HCT116 (cell line): ENCODE measurements around the gene ARHGEF40. TPM values are rescaled to one million over a fixed set of nuclear protein-coding genes. Genes with fewer than 3 reads are reported as not detected.
A peak's percentile ranks its signal among the peaks of the same experiment; 100 is the strongest.

Experiments used
- ATAC-seq: fragments of 200-7000 bp; cut with Tn5 transposase; 2 replicates; pipeline ENCODE4 v1.9.1; 2020; ENCODE audit warnings: mild to moderate bottlenecking, moderate library complexity
- BruUV-seq: library from RNA; stranded (reverse); fragments of 400-500 nt; replicated peaks from 2 replicates; lab custom pipeline; 2021; lab: Mats Ljungman, UMichigan
- CTCF ChIA-PET: fragments of 300-600 bp; sonication (Branson Sonifier 250); formaldehyde crosslinking; loops from one replicate; lab custom pipeline; 2021; ENCODE audit warnings: antibody characterized with exemption; lab: Charles Lee
- POLR2A ChIA-PET: fragments of 300-600, 350-600 bp; sonication (Branson Sonifier 250); formaldehyde crosslinking; loops from one replicate; lab custom pipeline; 2021; ENCODE audit warnings: antibody characterized with exemption; lab: Charles Lee
- RAD21 ChIA-PET, 2 experiments: fragments of 300-600 bp; sonication (Branson Sonifier 250); formaldehyde crosslinking; loops; one replicate each; lab custom pipeline; 2023; ENCODE audit warnings: low total read pairs in 2 of 2; ENCODE audit not compliant: uncharacterized antibody in 2 of 2, unreplicated experiment in 2 of 2, low non-redundant PET in 1 of 2; lab: Charles Lee
- DNase-seq: peaks from one replicate; pipeline ENCODE4 v3.0.0-alpha.2; 2010; ENCODE audit warnings: low read depth, low spot score
- H2AFZ ChIP-seq: fragments of 200-600 bp; shearing (Covaris generic), sonication (generic); 2 replicates; pipeline ENCODE4 v1.6.1; 2017; ENCODE audit warnings: low read depth, mixed run types, mixed read lengths, antibody characterized with exemption, low read length; ENCODE audit not compliant: poor library complexity, severe bottlenecking
- H3K27ac ChIP-seq: 2 replicates; pipeline ENCODE4 v1.5.1; 2012; ENCODE audit warnings: low read depth, low read length
- H3K27me3 ChIP-seq: fragments of 200-600 bp; sonication (generic); 2 replicates; pipeline ENCODE4 v1.6.1; 2016; ENCODE audit warnings: mixed run types, low read length, mixed read lengths; ENCODE audit not compliant: insufficient read depth
- H3K36me3 ChIP-seq, 2 experiments: fragments of 200-500 bp in 1 of 2; fragments of 200-600 bp in 1 of 2; sonication (Bioruptor generic) in 1 of 2; sonication (generic) in 1 of 2; 2 replicates each; pipeline versions ENCODE4 v1.5.1 to v1.6.1; 2014 to 2016; ENCODE audit warnings: low read length in 2 of 2, inconsistent platforms in 1 of 2, mixed read lengths in 1 of 2, mixed run types in 1 of 2; ENCODE audit not compliant: insufficient read depth in 2 of 2, control insufficient read depth in 1 of 2
- H3K4me1 ChIP-seq, 2 experiments: fragments of 200-600 bp in 1 of 2; sonication (generic) in 1 of 2; 2 replicates each; pipeline versions ENCODE4 v1.5.1 to v1.6.1; 2012 to 2017; ENCODE audit warnings: low read length in 2 of 2, inconsistent platforms in 1 of 2, mild to moderate bottlenecking in 1 of 2, mixed read lengths in 1 of 2, mixed run types in 1 of 2, moderate library complexity in 1 of 2; ENCODE audit not compliant: insufficient read depth in 2 of 2, control insufficient read depth in 1 of 2
- H3K4me2 ChIP-seq: fragments of 200-600 bp; sonication (generic); 2 replicates; pipeline ENCODE4 v1.6.1; 2017; ENCODE audit warnings: mixed run types, low read length, mixed read lengths
- H3K4me3 ChIP-seq, 2 experiments: fragments of 200-600 bp in 1 of 2; sonication (generic) in 1 of 2; replicated peaks in 1 of 2; 2 replicates each; pipeline ENCODE4 v1.5.1; 2011 to 2016; ENCODE audit warnings: low read length in 2 of 2, control low read depth in 1 of 2, low read depth in 1 of 2, mild to moderate bottlenecking in 1 of 2, mixed read lengths in 1 of 2, mixed run types in 1 of 2
- H3K79me2 ChIP-seq: fragments of 200-600 bp; sonication (generic); 2 replicates; pipeline ENCODE4 v1.6.1; 2017; ENCODE audit warnings: mild to moderate bottlenecking, mixed run types, low read length, moderate library complexity, mixed read lengths; ENCODE audit not compliant: insufficient read depth
- H3K9ac ChIP-seq: fragments of 200-600 bp; sonication (generic); 2 replicates; pipeline ENCODE4 v1.6.1; 2016; ENCODE audit warnings: low read length, mixed read lengths
- H3K9me2 ChIP-seq: fragments of 200-600 bp; sonication (generic), shearing (Covaris generic); 2 replicates; pipeline ENCODE4 v1.6.1; 2017; ENCODE audit warnings: mixed run types, mild to moderate bottlenecking, moderate library complexity; ENCODE audit not compliant: insufficient read depth
- H3K9me3 ChIP-seq, 2 experiments: fragments of 200-500 bp in 1 of 2; fragments of 200-600 bp in 1 of 2; sonication (Bioruptor generic) in 1 of 2; sonication (generic) in 1 of 2; 2 replicates each; pipeline ENCODE4 v1.6.1; 2014 to 2017; ENCODE audit warnings: low read length in 2 of 2, mixed read lengths in 2 of 2, inconsistent platforms in 1 of 2, low read depth in 1 of 2, mild to moderate bottlenecking in 1 of 2, mixed run types in 1 of 2, moderate library complexity in 1 of 2; ENCODE audit not compliant: control insufficient read depth in 1 of 2, insufficient read depth in 1 of 2
- H4K20me1 ChIP-seq: fragments of 200-600 bp; sonication (generic), shearing (Covaris generic); 2 replicates; pipeline ENCODE4 v1.6.1; 2017; ENCODE audit warnings: mixed run types, mild to moderate bottlenecking, moderate library complexity; ENCODE audit not compliant: insufficient read depth
- CEBPB ChIP-seq: IDR thresholded peaks from 2 replicates; pipeline ENCODE4 v1.6.1; 2012; ENCODE audit warnings: low read depth
- ELF1 ChIP-seq: IDR thresholded peaks from 2 replicates; pipeline ENCODE4 v1.6.1; 2012; ENCODE audit warnings: low read depth, borderline replicate concordance
- EZH2 ChIP-seq: fragments of 200-600 bp; sonication (generic); IDR thresholded peaks from 2 replicates; pipeline ENCODE4 v1.6.1; 2017; ENCODE audit warnings: antibody characterized with exemption, mixed run types
- FOSL1 ChIP-seq: IDR thresholded peaks from 2 replicates; pipeline ENCODE4 v1.6.1; 2012; ENCODE audit warnings: low read depth
- POLR2A ChIP-seq: IDR thresholded peaks from 2 replicates; pipeline ENCODE4 v1.7.0; 2011; ENCODE audit warnings: borderline replicate concordance; ENCODE audit not compliant: insufficient read depth, insufficient read length; ENCODE audit errors: extremely low read depth
- REST ChIP-seq: IDR thresholded peaks from 2 replicates; pipeline ENCODE4 v1.6.1; 2012; ENCODE audit warnings: low read depth
- SP1 ChIP-seq: IDR thresholded peaks from 2 replicates; pipeline ENCODE4 v1.6.1; 2012; ENCODE audit warnings: low read depth
- SRF ChIP-seq: IDR thresholded peaks from 2 replicates; pipeline ENCODE4 v1.6.1; 2012; ENCODE audit warnings: low read depth
- TCF7L2 ChIP-seq: IDR thresholded peaks from 2 replicates; pipeline ENCODE4 v1.7.0; 2011; ENCODE audit warnings: borderline replicate concordance, inconsistent platforms; ENCODE audit not compliant: insufficient read depth, insufficient read length; ENCODE audit errors: extremely low read depth
- YY1 ChIP-seq: IDR thresholded peaks from 2 replicates; pipeline ENCODE4 v1.6.1; 2011; ENCODE audit warnings: low read length, low read depth, moderate library complexity, mild to moderate bottlenecking; ENCODE audit not compliant: insufficient replicate concordance; ENCODE audit errors: extremely low read depth
- ZFX ChIP-seq: fragments of 450-650 bp; IDR thresholded peaks from 2 replicates; pipeline ENCODE4 v1.6.1; 2017
- ZNF274 ChIP-seq: fragments of 200-500 bp; sonication (Bioruptor generic); IDR thresholded peaks from 2 replicates; pipeline ENCODE4 v1.6.1; 2014; ENCODE audit warnings: mild to moderate bottlenecking, low read depth, low read length, inconsistent platforms
- intact Hi-C: fragments of 100-400 bp; cut with micrococcal nuclease; formaldehyde crosslinking; loops from 2 replicates; pipeline ENCODE4 v1.10.0; 2022
- total RNA-seq: library from RNA; stranded (reverse); gene quantifications from one replicate; pipeline ENCODE4 v1.2.1, GENCODE V29; 2021; ENCODE audit not compliant: unreplicated experiment
- TF ChIP-seq, protein P1 (sequence below), 3 experiments: fragments of 200-600 bp in 1 of 3; sonication (generic) in 1 of 3; IDR thresholded peaks in 2 of 3; conservative IDR thresholded peaks in 1 of 3; 2 replicates each; pipeline ENCODE4 v1.5.1; 2012 to 2017; ENCODE audit warnings: low read depth in 2 of 3, low read length in 2 of 3, antibody characterized with exemption in 1 of 3, borderline replicate concordance in 1 of 3, control low read depth in 1 of 3, mild to moderate bottlenecking in 1 of 3, mixed read lengths in 1 of 3, mixed run types in 1 of 3, moderate library complexity in 1 of 3; ENCODE audit not compliant: insufficient read depth in 1 of 3

ARHGEF40 gene
- total RNA-seq, 1 experiment from 2014 or later, result 6.3 TPM

DNA sequence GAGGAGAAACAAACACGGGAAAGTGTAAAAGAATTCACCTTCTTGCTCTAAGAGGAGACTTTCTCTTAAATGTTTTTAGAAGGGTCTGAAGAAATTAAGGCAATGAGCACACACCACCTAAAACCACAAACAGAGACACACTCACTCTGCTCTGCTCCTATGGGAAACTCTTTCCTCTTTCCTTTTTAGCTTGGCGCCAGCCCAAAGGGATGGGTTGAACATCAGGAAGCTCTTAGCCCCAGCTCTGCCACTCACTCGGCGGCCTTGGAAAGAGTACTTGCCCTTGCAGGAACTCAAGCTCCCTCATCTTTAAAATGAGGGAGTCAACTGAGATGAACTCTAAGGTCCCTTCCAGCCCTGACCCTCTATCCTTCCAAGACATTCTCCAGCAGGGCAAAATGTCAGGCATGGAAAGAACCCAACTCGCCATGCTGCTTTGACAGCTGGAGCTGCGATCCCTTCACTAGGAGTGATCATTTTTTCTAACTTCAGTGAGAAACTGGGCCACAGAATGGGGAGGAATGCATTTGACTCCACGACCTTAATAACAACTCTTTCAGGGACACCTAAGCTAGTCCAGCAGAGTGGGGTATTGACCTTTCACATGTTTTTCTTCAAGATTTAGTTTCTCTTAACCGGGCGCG lies 13.5 kb upstream of the ARHGEF40 start:
- H3K36me3 ChIP-seq, result no peaks in the 10 kb centered on the region
- H3K4me2 ChIP-seq, result no peak overlapping the region
- no peaks in the 10 kb centered on the region for H4K20me1 ChIP-seq
- ChIA-PET CTCF (interaction anchor here (1.5 kb wide), 1 partner anchor 12 kb away, joined by 3 read pairs; no protein-coding TSS in a partner anchor), RAD21 (no interaction called here)
- no peak overlapping the region for H3K4me3 ChIP-seq
- no TSS peak for BruUV-seq
- intact Hi-C loops, result no loop called here
- H3K27ac ChIP-seq, result no peak overlapping the region
- no peaks in the 10 kb centered on the region for H3K79me2 ChIP-seq
- no peak for TF ChIP-seq FOSL1
- no peak for TF ChIP-seq EZH2
- TF ChIP-seq TCF7L2, result no peak
- TF ChIP-seq ZNF274, result no peak
- no peak for TF ChIP-seq ZFX
- TF ChIP-seq ELF1, result no peak
- no peak for TF ChIP-seq POLR2A
- TF ChIP-seq, all 23 proteins: peak for 0
- Histone ChIP-seq H2AFZ (no peak overlapping the region), H3K9ac (no peak overlapping the region), H3K9me2 (no peaks in the 10 kb centered on the region), H3K4me1 (no peaks in the 10 kb centered on the region), H3K27me3 (no peaks in the 10 kb centered on the region), H3K9me3 (no peaks in the 10 kb centered on the region)
- POLR2A ChIA-PET, result interaction anchor here (0.5 kb wide), 1 partner anchor 400 kb away, joined by 3 read pairs; no protein-coding TSS in a partner anchor
- ATAC-seq (no peak), DNase-seq (no peak)

DNA sequence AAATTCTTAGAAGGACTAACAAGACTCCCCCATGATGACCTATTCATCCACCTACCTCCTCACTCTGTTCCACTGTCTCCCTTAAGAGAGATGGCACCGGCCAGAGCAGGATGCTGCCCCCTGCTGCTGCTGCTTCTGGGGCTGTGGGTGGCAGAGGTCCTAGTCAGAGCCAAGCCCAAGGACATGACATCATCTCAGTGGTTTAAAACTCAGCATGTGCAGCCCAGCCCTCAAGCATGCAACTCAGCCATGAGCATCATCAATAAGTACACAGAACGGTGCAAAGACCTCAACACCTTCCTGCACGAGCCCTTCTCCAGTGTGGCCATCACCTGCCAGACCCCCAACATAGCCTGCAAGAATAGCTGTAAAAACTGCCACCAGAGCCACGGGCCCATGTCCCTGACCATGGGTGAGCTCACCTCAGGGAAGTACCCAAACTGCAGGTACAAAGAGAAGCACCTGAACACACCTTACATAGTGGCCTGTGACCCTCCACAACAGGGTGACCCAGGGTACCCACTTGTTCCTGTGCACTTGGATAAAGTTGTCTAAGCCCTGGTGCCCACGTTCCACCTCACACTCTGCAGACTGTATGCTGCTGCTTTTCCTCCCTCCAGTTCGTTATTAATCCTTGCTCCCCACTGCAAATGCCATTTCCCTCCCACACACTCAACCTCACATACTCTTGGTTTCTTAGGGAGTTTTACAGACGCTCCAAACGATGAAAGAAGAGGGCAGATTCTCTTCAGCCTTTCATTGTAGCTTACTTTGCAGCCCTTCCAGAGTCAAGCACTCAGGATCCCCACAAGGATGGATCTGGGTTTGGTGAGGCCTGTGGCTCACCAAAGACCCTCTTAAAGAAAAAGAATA lies 12.1 kb upstream of the ARHGEF40 start, which contains the start of gene RNASE8:
RNASE8 (plus strand) TSS at position 20 of the 873 bp plus-strand sequence; CDS start at position 91, 71 bp downstream.
- DNase-seq (no peak), ATAC-seq (peak; percentile 72)
- H2AFZ ChIP-seq, result no peak within 1 kb of the TSS
- no peaks in the 10 kb centered on the region for H3K79me2 ChIP-seq
- intact Hi-C loops, result no loop called here
- no TSS peak for BruUV-seq
- ChIA-PET CTCF (interaction anchor here (1.4 kb wide), 1 partner anchor 43 kb away, joined by 4 read pairs; no protein-coding TSS in a partner anchor), RAD21 (no interaction called here), POLR2A (no interaction called here)
- H3K9me3 ChIP-seq, result no peaks in the 10 kb centered on the region
- no peaks in the 10 kb centered on the region for H3K4me1 ChIP-seq
- H3K27me3 ChIP-seq, result peaks cover 5% of the 10 kb centered on the region
- H3K4me3 ChIP-seq, result no peak within 1 kb of the TSS
- H3K9me2 ChIP-seq, result no peaks in the 10 kb centered on the region
- H3K36me3 ChIP-seq, result no peaks in the 10 kb centered on the region
- TF ChIP-seq CEBPB (no peak), SRF (no peak), EZH2 (no peak), SP1 (no peak), REST (no peak), YY1 (no peak)
- TF ChIP-seq, protein P1, sequence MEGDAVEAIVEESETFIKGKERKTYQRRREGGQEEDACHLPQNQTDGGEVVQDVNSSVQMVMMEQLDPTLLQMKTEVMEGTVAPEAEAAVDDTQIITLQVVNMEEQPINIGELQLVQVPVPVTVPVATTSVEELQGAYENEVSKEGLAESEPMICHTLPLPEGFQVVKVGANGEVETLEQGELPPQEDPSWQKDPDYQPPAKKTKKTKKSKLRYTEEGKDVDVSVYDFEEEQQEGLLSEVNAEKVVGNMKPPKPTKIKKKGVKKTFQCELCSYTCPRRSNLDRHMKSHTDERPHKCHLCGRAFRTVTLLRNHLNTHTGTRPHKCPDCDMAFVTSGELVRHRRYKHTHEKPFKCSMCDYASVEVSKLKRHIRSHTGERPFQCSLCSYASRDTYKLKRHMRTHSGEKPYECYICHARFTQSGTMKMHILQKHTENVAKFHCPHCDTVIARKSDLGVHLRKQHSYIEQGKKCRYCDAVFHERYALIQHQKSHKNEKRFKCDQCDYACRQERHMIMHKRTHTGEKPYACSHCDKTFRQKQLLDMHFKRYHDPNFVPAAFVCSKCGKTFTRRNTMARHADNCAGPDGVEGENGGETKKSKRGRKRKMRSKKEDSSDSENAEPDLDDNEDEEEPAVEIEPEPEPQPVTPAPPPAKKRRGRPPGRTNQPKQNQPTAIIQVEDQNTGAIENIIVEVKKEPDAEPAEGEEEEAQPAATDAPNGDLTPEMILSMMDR (IDR thresholded peaks at IDR 0.05 in 2 of 3, conservative IDR thresholded peaks at IDR 0.05 in 1 of 3; ENCODE audit: borderline replicate concordance in 1 of 3, insufficient read depth in 1 of 3, low read depth in 2 of 3, low read length in 2 of 3), result peak in 2 of 3 experiments; percentile 27 to 36; a peak in 3 of 6 replicates
- H3K9ac ChIP-seq, result no peak within 1 kb of the TSS
- no peak within 1 kb of the TSS for H3K27ac ChIP-seq
- no peaks in the 10 kb centered on the region for H4K20me1 ChIP-seq
- no peak within 1 kb of the TSS for H3K4me2 ChIP-seq
